ENCODE measurements around the gene C1orf53.

- TF ChIP-seq EP300 (IDR thresholded peaks at IDR 0.05), result no peak
- no peak for TF ChIP-seq CTCF (IDR thresholded peaks at IDR 0.05)
- no peak for TF ChIP-seq POLR2AphosphoS5 (IDR thresholded peaks at IDR 0.05)
Observed at GRCh38 chr1:197933016-197933415, 30.6 kb downstream of the C1orf53 start.
